ENCODE results near the gene PROK1. TPM values are rescaled to one million over a fixed set of nuclear protein-coding genes. Genes with fewer than 3 reads are reported as not detected.

Gene PROK1
- polyA plus RNA-seq, 1 of the 3 experiments (the other 2 are of a cell fraction) = not detected

DNA sequence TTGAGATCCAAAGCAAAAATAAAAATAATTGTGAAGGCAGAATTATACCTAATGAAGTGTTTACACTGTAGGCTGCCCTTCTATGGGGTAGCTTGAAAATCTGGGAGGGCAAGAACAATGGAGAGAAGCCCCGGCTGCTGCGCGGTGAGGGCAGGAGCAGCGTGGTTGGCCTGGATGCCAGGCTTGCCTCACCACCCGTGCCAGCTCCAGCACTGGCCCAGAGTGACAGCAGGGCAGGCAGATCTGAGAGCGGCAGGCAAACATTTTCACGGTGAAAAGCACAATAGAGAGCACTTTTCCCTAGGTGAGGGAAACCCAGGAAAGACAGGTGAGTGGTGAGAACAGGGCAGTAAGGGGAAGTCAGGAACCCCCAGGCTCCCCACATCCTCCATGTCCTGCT, 1.4 kb downstream of the PROK1 start:
- Histone ChIP-seq H2AFZ (ENCODE audit: low read depth) (no peak overlapping the region), H3K36me3 (replicated peaks in 1 of 2; ENCODE audit: control insufficient read depth in 1 of 2, insufficient read depth in 2 of 2, low read length in 1 of 2) (no peaks in the 10 kb centered on the region), H3K27me3 (ENCODE audit: insufficient read depth) (peaks cover 51% of the 10 kb centered on the region), H3K79me2 (ENCODE audit: insufficient read depth) (no peaks in the 10 kb centered on the region), H3K27ac (ENCODE audit: low read depth in 2 of 2, low read length in 1 of 2) (no peak overlapping the region), H3K4me1 (ENCODE audit: control insufficient read depth in 1 of 2, insufficient read depth in 2 of 2, low read depth in 1 of 2, low read length in 1 of 2) (no peaks in the 10 kb centered on the region), H3K4me2 (no peak overlapping the region), H3K9me3 (no peaks in the 10 kb centered on the region), H3K4me3 (ENCODE audit: low read depth in 2 of 2, low read length in 1 of 2) (no peak overlapping the region), H3K9ac (no peak overlapping the region), H3F3A (replicated peaks; ENCODE audit: insufficient read depth) (no peaks in the 10 kb centered on the region), H3K9me2 (no peaks in the 10 kb centered on the region), H4K20me1 (ENCODE audit: insufficient read depth) (no peaks in the 10 kb centered on the region)
- no peak for DNase-seq
- no peak for TF ChIP-seq NFIC (IDR thresholded peaks at IDR 0.05; ENCODE audit: borderline replicate concordance)
- TF ChIP-seq, protein P1, sequence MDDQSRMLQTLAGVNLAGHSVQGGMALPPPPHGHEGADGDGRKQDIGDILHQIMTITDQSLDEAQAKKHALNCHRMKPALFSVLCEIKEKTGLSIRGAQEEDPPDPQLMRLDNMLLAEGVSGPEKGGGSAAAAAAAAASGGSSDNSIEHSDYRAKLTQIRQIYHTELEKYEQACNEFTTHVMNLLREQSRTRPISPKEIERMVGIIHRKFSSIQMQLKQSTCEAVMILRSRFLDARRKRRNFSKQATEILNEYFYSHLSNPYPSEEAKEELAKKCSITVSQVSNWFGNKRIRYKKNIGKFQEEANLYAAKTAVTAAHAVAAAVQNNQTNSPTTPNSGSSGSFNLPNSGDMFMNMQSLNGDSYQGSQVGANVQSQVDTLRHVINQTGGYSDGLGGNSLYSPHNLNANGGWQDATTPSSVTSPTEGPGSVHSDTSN (IDR thresholded peaks at IDR 0.05) = no peak
- TF ChIP-seq, protein P2, sequence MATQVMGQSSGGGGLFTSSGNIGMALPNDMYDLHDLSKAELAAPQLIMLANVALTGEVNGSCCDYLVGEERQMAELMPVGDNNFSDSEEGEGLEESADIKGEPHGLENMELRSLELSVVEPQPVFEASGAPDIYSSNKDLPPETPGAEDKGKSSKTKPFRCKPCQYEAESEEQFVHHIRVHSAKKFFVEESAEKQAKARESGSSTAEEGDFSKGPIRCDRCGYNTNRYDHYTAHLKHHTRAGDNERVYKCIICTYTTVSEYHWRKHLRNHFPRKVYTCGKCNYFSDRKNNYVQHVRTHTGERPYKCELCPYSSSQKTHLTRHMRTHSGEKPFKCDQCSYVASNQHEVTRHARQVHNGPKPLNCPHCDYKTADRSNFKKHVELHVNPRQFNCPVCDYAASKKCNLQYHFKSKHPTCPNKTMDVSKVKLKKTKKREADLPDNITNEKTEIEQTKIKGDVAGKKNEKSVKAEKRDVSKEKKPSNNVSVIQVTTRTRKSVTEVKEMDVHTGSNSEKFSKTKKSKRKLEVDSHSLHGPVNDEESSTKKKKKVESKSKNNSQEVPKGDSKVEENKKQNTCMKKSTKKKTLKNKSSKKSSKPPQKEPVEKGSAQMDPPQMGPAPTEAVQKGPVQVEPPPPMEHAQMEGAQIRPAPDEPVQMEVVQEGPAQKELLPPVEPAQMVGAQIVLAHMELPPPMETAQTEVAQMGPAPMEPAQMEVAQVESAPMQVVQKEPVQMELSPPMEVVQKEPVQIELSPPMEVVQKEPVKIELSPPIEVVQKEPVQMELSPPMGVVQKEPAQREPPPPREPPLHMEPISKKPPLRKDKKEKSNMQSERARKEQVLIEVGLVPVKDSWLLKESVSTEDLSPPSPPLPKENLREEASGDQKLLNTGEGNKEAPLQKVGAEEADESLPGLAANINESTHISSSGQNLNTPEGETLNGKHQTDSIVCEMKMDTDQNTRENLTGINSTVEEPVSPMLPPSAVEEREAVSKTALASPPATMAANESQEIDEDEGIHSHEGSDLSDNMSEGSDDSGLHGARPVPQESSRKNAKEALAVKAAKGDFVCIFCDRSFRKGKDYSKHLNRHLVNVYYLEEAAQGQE (IDR thresholded peaks at IDR 0.05; ENCODE audit: low read depth, low read length) = no peak
- no peak for TF ChIP-seq EZH2phosphoT487 (IDR thresholded peaks at IDR 0.05; ENCODE audit: borderline replicate concordance, low read depth)
- TF ChIP-seq TCF12 (IDR thresholded peaks at IDR 0.05) = no peak
- TF ChIP-seq TAF1 (IDR thresholded peaks at IDR 0.05; ENCODE audit: borderline replicate concordance, low read depth, low read length) = no peak
- no peak for TF ChIP-seq POLR2AphosphoS5 (IDR thresholded peaks at IDR 0.05; ENCODE audit: low read depth, low read length)
- TF ChIP-seq, protein P3, sequence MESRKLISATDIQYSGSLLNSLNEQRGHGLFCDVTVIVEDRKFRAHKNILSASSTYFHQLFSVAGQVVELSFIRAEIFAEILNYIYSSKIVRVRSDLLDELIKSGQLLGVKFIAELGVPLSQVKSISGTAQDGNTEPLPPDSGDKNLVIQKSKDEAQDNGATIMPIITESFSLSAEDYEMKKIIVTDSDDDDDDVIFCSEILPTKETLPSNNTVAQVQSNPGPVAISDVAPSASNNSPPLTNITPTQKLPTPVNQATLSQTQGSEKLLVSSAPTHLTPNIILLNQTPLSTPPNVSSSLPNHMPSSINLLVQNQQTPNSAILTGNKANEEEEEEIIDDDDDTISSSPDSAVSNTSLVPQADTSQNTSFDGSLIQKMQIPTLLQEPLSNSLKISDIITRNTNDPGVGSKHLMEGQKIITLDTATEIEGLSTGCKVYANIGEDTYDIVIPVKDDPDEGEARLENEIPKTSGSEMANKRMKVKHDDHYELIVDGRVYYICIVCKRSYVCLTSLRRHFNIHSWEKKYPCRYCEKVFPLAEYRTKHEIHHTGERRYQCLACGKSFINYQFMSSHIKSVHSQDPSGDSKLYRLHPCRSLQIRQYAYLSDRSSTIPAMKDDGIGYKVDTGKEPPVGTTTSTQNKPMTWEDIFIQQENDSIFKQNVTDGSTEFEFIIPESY (IDR thresholded peaks at IDR 0.05; ENCODE audit: borderline replicate concordance, low read depth) = no peak
- no peak for TF ChIP-seq EP300 (IDR thresholded peaks at IDR 0.05; ENCODE audit: borderline replicate concordance in 1 of 2, low read depth in 1 of 2, low read length in 1 of 2)
- no peak for TF ChIP-seq TEAD4 (IDR thresholded peaks at IDR 0.05; ENCODE audit: borderline replicate concordance, insufficient read depth)
- no peak for TF ChIP-seq SIN3A (IDR thresholded peaks at IDR 0.05; ENCODE audit: borderline replicate concordance, low read depth, low read length)
- no peak for TF ChIP-seq YY1 (IDR thresholded peaks at IDR 0.05; ENCODE audit: low read depth)
- TF ChIP-seq MEF2A (IDR thresholded peaks at IDR 0.05; ENCODE audit: borderline replicate concordance, low read depth) = no peak
- 70% methylated on average over 6 of the region's 7 CpGs for WGBS (ENCODE audit: low lambda C conversion rate)
- CTCF ChIA-PET = interaction anchor here (0.6 to 5.5 kb wide), 9 partner anchors 9 to 276 kb away, joined by 3 to 47 read pairs (median 5); no protein-coding TSS in a partner anchor
- POLR2A ChIA-PET = interaction anchor here (0.7 kb wide), 1 partner anchor 22 kb away, joined by 3 read pairs; no protein-coding TSS in a partner anchor
